ENCODE data around the gene NUP205. TPM values are rescaled to one million over a fixed set of nuclear protein-coding genes. Genes with fewer than 3 reads are reported as not detected.
"Not testable (repeated sequence)": the region's sequence is repeated elsewhere in the genome, so short reads cannot be mapped to it uniquely, and the experiment has no call there.

The NUP205 gene
- total RNA-seq, 4 donors from 2014 or later = 19.4 to 51.2 (median 23.3) TPM

- no peak for DNase-seq
- no peaks in the 10 kb centered on the region for H3K27me3 ChIP-seq
- peaks cover 0 to 5% (median 0%) of the 10 kb centered on the region in 3 donors for H3K36me3 ChIP-seq
- H3K4me3 ChIP-seq = no peak overlapping the region
- no peak overlapping the region for H3K27ac ChIP-seq
- TF ChIP-seq CTCF (IDR thresholded peaks at IDR 0.05) (no peak), POLR2A (IDR thresholded peaks at IDR 0.05) (no peak)
- H3K9me3 ChIP-seq = no peaks in the 10 kb centered on the region
- H3K4me1 ChIP-seq = no peaks in the 10 kb centered on the region
Observed at GRCh38 chr7:135685306-135686084, 127.8 kb downstream of the NUP205 start.

GRCh38 chr7:135687466-135687865 lies 129.7 kb downstream of the NUP205 start:
- no peak overlapping the region for H3K27ac ChIP-seq
- no peak for DNase-seq
- H3K9me3 ChIP-seq = no peaks in the 10 kb centered on the region
- TF ChIP-seq CTCF (IDR thresholded peaks at IDR 0.05) = no peak
- no peak for TF ChIP-seq POLR2A (IDR thresholded peaks at IDR 0.05)
- no peaks in the 10 kb centered on the region for H3K4me1 ChIP-seq
- H3K4me3 ChIP-seq = no peak overlapping the region
- no peaks in the 10 kb centered on the region for H3K27me3 ChIP-seq
- H3K36me3 ChIP-seq = peaks cover 0 to 3% (median 0%) of the 10 kb centered on the region in 3 donors

DNA sequence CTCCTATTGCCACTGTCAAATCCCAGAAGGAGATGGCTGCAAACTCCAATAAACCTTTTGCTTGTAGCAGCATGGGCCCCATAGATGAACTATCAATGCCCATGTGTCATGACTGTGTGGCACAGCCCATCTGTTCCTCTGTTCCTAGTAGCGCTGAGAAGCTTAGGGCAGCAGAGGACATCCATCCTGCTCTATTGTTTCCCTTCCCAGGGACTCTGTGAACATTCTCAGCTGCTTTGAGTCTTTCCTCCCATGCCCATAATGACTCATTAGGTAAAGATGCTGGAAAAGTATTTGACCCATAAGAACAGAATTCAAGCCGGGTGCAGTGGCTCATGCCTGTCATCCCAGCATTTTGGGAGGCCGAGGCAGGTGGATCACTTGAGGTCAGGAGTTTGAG lies 132.8 kb downstream of the NUP205 start:
- DNase-seq = no peak
- H3K4me1 ChIP-seq = no peaks in the 10 kb centered on the region
- H3K4me3 ChIP-seq = no peak overlapping the region
- no peak for TF ChIP-seq POLR2A (IDR thresholded peaks at IDR 0.05)
- TF ChIP-seq CTCF (IDR thresholded peaks at IDR 0.05) = no peak
- H3K36me3 ChIP-seq = peaks cover 0 to 3% (median 0%) of the 10 kb centered on the region in 3 donors
- no peaks in the 10 kb centered on the region for H3K9me3 ChIP-seq
- no peak overlapping the region for H3K27ac ChIP-seq
- H3K27me3 ChIP-seq = no peaks in the 10 kb centered on the region

GRCh38 chr7:135692055-135692454 lies 134.3 kb downstream of the NUP205 start:
- Histone ChIP-seq H3K4me3 (no peak overlapping the region), H3K4me1 (no peaks in the 10 kb centered on the region), H3K27ac (no peak overlapping the region), H3K36me3 (peaks cover 0 to 3% (median 0%) of the 10 kb centered on the region in 3 donors), H3K9me3 (no peaks in the 10 kb centered on the region), H3K27me3 (no peaks in the 10 kb centered on the region)
- TF ChIP-seq POLR2A (IDR thresholded peaks at IDR 0.05) (no peak), CTCF (IDR thresholded peaks at IDR 0.05) (no peak)
- DNase-seq = no peak

DNA sequence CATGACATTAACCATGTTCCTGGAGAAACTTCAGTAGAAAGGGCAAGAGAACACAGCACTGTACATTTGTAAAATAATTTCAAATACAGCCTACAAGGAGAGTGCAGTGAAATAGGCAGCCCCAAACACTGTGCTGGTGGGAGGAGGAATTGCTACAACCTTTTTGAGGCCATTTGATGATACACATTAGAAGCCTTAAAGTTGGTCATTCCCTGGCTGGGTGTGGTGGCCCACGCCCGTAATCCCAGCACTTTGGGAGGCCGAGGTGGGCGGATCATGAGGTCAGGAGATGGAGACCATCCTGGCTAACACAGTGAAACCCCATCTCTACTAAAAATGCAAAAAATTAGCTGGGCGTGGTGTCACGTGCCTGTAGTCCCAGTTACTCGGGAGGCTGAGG lies 134.9 kb downstream of the NUP205 start:
- not testable (repeated sequence) for H3K27me3 ChIP-seq, H3K36me3 ChIP-seq, H3K4me1 ChIP-seq, H3K27ac ChIP-seq, H3K4me3 ChIP-seq, DNase-seq, H3K9me3 ChIP-seq

- Histone ChIP-seq H3K27ac (no peak overlapping the region), H3K36me3 (peaks cover 0 to 3% (median 0%) of the 10 kb centered on the region in 3 donors), H3K4me3 (no peak overlapping the region), H3K27me3 (no peaks in the 10 kb centered on the region), H3K9me3 (no peaks in the 10 kb centered on the region), H3K4me1 (no peaks in the 10 kb centered on the region)
- no peak for DNase-seq
- TF ChIP-seq CTCF (IDR thresholded peaks at IDR 0.05) = no peak
- no peak for TF ChIP-seq POLR2A (IDR thresholded peaks at IDR 0.05)
Observed at GRCh38 chr7:135693558-135693957, 135.8 kb downstream of the NUP205 start.

All from Peyer's patch (tissue), 4 donors.